NCI-H82 treated with DMSO at 0.1 percent for 48 hours (cell line): ENCODE data around the gene ARHGAP26.
"Not testable (repeated sequence)": the region's sequence is repeated elsewhere in the genome, so short reads cannot be mapped to it uniquely, and the experiment has no call there.

Experiments
- DNase-seq: peaks from one replicate; lab custom pipeline; 2025; ENCODE audit not compliant: unreplicated experiment; lab: John Stamatoyannopoulos, UW

Gene ARHGAP26

DNA sequence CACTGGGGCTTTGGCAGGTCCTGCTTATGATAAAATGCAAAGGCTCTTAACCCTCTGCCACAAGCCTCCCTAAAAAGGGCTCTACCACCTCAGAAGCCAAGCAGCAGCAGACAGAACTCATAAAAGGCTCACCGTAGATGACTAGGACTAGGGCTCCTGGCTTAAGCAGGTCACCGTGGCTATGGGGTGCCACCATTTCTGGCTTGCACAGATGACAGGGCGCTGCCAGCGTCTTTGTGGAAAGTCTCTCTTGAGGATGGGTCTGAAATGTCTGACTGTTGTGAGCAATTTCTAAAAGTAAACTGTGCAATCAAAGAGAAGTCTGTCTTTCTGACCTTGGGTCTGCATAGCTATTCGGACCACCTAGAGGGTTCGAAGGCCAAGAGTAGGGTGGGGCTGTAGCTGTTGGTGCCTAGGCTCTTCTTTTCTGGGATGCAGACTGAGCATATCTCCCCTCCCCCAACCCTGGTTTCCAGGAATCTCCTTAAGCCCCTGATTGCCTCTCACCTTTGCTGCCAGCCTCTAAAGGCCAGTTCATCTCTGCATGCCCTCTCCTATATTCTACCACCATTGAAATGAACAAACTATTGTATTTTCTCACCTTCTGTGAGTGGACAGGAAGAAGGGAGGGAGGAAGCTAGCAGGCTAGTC is 307.4 kb downstream of the ARHGAP26 start:
- DNase-seq: no peak

DNA sequence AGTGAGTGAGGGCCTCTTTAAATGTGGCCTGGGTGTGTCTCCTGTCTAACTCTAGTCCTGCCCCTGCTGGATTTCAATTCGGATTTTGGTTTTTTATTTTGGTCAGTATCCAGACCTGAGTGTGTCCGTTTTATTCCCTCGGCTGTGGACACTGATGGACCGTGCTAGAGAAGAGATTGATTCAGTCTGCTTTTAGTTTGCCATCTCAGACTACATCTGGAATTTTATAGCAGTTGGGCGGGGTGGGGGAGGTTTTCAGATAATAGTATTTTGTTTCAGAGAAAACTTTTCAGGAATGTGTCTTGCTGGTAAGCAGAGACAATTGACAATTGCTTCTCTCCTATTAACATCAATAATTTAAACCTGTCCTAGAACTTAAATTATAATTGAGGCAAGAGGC is 308.1 kb downstream of the ARHGAP26 start:
- no peak for DNase-seq

DNA sequence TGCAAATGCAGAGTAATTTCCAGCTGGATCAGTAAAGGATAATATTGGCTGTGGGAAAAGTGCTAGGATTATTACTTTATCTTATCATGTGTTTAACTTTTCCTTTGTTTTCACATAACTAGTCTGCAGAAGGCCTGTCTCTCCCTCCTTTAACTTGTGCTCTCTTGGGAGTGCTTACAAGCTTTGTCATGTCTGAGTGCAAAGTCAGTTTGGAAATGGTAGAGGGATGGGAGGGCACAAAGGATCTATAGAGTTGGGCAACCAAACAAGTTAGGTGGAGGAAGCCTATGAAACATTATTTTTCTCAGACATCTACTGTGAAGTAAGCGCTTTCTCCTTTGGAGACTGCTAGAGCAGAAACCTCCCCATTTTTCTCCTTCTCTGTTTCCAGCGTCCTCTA is 308.8 kb downstream of the ARHGAP26 start:
- no peak for DNase-seq

DNA sequence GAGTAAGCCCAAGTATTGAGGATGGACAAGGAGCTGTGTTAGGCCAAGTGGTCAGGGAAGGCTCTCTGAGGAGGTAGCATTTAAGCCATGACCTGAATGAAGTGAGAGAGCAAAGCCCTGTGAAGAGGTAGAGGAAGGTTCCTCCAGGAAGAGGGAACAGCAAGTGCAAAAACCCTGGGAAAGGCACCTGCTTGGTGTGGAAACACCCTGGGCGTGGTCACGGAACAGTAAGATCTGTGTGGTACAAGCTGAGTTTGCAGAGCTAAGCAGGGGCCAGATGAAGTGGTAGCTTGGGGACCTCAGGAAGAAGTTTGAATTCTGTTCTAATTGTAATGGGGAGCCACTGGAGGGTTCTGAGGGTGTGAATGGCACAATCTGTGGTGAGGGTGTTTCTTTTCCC is 310.2 kb downstream of the ARHGAP26 start:
- no peak for DNase-seq

DNA sequence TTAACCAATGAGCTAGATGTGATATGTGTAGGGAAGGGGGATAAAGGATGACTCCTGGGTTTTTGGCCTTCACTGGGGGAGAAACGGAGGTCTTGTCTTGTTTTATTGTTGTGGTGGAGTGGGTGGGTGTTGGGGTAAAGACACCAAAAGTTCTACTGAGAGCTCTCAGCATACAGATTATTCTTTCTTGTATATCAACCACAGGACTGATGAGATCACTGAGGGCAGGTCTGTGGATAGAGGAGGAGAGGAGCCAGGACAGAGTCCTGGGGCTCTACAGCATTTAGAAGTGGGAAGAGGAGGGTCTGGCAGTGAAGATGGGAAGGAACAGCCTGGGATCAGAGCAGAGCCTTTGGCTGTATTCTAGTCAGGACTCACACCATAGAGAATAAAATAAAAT is 310.8 kb downstream of the ARHGAP26 start:
- DNase-seq: no peak

GRCh38 chr5:143083006-143083405 is 312.8 kb downstream of the ARHGAP26 start:
- no peak for DNase-seq

DNA sequence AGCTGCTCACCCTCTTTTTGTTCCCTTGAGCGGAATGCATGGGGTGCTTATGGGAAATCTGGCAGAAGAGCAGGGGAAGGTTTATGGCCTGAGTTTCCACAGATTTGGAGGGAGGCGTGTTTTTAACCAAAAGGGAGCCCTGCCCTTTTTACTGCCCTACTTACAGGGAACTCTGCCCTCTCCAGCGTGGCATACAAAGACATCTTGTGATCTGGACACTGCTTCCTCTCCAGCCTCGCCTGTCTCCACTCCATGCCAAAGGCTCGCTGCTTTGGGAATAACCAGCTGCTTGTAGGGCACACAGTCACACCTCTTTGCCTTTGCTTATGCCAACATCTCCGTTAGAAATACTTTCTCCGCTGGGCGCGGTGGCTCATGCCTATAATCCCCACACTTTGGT is 314.2 kb downstream of the ARHGAP26 start:
- no peak for DNase-seq

DNA sequence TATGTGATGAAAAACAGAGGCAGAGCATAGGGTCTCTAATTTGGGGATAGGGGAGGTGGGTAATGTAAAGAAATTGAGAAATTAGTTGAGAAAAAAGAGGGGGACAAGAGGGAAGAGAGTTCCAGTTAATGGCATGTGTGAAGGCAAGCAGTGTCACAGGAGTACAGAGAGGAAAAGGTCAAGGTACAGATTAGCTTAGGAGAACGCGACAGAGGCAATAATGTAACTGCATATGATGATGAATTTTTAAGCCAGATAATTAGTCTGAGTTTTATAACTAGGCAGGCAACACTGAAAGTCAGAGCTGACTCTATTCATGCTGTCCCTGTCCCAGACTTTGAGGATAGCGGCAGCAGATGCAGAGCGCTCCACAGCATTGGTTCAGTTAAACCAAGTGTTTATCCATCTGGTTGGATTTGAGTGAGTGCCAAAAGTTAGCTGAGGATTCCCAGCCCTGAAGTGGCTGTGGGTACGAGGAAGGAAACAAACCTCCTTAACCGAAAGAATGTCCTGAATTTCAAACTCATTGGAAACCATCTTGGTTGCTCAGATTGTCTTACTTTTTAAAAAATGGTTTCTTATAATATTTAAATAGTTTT is 315.2 kb downstream of the ARHGAP26 start:
- peak; percentile 9 for DNase-seq

DNA sequence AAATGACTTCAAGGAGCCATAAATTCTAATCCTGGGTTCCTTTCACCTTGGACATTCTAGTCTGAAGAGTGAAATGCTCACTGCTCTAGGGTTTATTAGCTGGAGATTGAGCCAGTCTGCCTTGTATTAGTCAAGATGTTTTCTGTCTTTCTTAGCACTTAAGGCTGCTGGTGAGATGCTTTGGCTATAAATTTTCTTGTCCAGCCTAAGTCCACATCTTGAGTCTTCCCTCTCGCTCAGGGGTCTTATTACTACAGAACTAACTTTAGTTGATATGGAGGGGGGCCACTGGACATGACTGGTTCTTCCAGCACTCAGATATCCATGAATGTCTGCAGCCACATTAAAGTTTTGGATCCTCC is 316.4 kb downstream of the ARHGAP26 start:
- DNase-seq: no peak

DNA sequence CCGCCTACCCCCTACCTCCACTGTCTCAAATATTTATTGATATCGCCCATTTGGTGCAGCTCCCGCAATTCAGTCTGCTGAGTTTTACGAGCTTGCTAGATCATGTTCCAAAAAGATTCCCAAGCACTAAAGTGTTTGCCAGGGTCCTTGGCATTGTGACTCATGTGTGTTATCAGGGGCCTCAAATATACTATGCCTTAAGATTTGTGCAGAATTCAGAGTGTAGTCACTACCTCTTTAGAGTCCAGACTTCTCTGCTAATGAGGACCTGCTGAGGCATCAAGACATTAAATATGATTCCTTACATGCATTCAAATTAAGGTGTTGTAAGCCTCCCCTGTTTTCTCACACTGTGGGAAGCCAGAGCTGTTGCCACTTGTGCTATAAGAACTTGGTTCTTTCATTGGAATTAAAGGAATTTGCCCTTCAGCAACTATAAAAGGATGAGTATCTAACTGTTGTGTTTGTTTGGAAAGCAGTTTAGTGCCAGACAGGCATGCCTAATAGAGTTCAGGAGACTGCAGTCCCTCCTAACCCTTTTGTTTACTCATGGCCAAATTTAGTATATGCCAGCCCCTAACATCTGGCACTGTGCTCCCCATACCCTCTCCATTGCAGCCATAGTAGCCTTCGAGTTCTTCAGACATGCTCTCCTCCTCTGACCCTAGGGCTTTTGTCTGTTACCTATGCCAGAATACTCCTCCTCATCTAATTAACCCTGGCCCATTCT is 316.9 kb downstream of the ARHGAP26 start:
- no peak for DNase-seq

DNA sequence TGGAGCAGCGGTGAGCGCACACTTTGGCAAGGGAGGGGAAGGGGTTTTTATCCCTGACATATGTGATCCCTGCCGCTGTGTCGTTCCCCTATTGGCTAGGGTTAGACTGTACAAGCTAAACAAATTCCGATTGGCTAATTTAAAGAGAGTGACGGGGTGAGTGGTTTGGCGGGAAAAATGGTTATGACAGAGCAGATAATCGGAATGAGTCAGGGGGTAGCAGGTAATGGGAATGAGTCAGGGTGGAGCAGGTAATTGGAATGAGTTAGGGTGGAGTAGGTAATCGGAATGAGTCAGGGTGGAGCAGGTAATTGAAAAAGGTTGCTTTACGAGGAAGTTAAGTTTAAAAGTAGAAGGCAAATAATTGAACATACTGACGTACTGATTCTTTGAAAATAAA is 318.5 kb downstream of the ARHGAP26 start:
- not testable (repeated sequence) for DNase-seq

GRCh38 chr5:143090044-143090443 is 319.9 kb downstream of the ARHGAP26 start:
- not testable (repeated sequence) for DNase-seq

GRCh38 chr5:143092711-143093451 is 322.7 kb downstream of the ARHGAP26 start:
- DNase-seq: not testable (repeated sequence)

DNA sequence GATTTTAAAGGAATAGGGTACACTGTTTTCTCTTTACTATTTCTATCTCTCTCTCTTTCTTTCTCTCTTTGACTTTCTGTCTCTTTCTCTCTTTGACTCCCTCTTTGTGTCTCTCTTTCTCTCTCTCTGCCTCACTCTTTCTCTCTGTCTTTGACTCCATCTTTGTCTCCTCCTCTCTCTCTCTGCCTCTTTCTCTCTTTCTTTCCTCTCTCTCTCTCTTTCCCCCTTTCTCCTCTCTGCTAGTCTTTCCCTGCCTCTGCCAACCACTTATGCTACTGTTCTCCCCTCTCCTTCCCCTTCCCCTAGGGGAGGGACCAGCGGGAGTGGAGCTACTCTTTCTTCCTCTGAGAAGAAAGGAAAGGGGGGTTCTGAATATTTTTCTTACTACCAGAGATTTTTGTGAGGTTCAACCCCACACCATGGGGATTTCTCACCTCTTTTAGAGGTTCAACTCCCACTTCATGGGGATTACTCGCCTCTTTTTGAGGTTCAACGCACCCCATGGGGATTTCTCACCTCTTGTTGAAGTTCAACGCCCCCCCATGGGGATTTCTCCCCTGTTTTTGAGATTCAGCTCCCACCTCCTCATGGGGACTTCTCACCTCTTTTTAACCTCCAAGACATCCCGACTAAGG is 323.4 kb downstream of the ARHGAP26 start:
- DNase-seq: no peak

GRCh38 chr5:143094087-143094521 is 323.9 kb downstream of the ARHGAP26 start:
- DNase-seq: no peak

DNA sequence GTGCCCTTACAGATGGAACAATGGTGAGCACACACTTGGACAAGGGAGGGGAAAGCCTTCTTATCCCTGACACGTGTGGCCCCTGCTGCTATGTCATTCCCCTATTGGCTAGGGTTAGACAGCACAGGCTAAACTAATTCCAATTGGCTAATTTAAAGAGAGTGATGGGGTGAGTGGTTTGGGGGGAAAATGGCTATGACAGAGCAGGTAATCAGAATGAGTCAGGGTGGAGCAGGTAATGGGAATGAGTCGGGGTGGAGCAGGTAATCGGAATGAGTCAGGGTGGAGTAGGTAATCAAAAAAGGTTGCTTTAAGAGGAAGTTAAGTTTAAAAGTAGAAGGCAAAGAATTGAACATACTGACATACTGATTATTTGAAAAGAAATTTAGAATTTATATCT is 324.4 kb downstream of the ARHGAP26 start:
- DNase-seq: not testable (repeated sequence)

GRCh38 chr5:143101121-143101520 is 330.9 kb downstream of the ARHGAP26 start:
- DNase-seq: no peak

DNA sequence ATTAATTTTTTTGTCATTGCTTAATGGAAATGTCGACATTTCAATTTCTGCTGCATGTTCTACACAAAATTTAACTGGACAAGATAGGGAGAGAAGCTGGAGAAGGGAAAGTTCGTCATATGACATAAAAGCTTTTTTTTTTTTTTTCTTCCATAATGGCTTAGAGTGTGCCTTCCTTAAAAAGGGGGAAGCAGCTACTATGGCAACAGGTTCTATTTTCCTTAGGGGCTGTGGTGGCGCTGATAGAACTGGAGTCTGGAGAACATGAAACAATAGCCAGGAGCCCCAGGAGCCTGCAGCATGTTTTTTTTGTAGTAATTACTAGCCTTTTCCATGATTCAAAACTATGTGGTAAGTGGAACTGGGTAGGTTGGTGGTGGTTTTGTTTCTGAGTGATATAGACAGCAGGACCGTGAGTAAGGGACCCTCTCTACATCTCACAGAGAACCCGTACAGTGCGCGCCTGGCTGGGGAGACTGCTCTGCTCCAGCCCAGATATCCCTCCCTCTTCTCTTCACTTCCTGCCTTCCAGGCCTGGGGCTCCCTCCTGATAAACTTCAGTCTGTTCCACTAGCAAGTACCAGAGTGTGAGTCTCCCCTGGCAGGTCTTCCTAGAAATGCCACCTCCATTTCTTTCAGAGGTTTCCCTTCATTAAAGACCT is 331.7 kb downstream of the ARHGAP26 start:
- no peak for DNase-seq

- no peak for DNase-seq
These were observed 332.2 kb downstream of the ARHGAP26 start for GRCh38 chr5:143102411-143102810.

GRCh38 chr5:143105216-143105905 is 335.2 kb downstream of the ARHGAP26 start:
- no peak for DNase-seq
